ENCODE measurements around the gene TAS2R31.

DNA sequence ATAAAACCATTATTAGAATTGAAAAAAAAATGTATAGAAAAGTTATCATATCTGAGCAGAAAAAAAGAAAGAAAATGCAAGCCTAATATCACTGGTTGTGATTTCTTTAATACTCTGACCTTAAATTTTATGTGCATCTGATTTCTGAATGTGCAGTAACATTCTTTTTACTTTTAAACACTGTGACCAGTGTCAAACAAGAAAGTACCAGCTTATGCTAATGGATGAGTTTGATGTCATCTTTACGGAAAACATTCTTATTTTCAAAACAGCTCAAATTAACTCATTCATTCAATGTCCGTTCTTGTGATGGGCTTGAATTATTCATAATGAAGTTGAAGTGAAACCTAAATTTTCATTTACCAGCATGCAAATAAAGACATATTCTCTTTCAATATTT lies 44.4 kb downstream of the TAS2R31 start, which contains the start of gene TAS2R50:
- TF ChIP-seq, protein P1, sequence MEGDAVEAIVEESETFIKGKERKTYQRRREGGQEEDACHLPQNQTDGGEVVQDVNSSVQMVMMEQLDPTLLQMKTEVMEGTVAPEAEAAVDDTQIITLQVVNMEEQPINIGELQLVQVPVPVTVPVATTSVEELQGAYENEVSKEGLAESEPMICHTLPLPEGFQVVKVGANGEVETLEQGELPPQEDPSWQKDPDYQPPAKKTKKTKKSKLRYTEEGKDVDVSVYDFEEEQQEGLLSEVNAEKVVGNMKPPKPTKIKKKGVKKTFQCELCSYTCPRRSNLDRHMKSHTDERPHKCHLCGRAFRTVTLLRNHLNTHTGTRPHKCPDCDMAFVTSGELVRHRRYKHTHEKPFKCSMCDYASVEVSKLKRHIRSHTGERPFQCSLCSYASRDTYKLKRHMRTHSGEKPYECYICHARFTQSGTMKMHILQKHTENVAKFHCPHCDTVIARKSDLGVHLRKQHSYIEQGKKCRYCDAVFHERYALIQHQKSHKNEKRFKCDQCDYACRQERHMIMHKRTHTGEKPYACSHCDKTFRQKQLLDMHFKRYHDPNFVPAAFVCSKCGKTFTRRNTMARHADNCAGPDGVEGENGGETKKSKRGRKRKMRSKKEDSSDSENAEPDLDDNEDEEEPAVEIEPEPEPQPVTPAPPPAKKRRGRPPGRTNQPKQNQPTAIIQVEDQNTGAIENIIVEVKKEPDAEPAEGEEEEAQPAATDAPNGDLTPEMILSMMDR (IDR thresholded peaks at IDR 0.05): no peak
- TF ChIP-seq POLR2AphosphoS5 (IDR thresholded peaks at IDR 0.05): no peak
- no peak for TF ChIP-seq POLR2A (IDR thresholded peaks at IDR 0.05)
